Loucy (cell line): ENCODE measurements around the gene FASTKD3.
A peak's percentile ranks its signal among the peaks of the same experiment; 100 is the strongest.

ENCODE experiments used
- H2AFZ ChIP-seq: fragments of 200-600 bp; sonication (generic); 2 replicates; pipeline ENCODE4 v1.6.0; 2016; ENCODE audit warnings: antibody characterized with exemption, mild to moderate bottlenecking, low read length, moderate library complexity
- H3F3A ChIP-seq: fragments of 200-600 bp; 2 replicates; pipeline ENCODE4 v1.6.0; 2016; ENCODE audit warnings: antibody characterized with exemption, low read depth, mild to moderate bottlenecking
- H3K27me3 ChIP-seq: fragments of 200-600 bp; sonication (generic); 2 replicates; pipeline ENCODE4 v1.6.1; 2014; ENCODE audit warnings: low read length, mild to moderate bottlenecking; ENCODE audit not compliant: insufficient read depth, poor library complexity, severe bottlenecking
- H3K36me3 ChIP-seq: fragments of 200-600 bp; sonication (generic); 2 replicates; pipeline ENCODE4 v1.6.1; 2016; ENCODE audit warnings: low read length; ENCODE audit not compliant: insufficient read depth
- H3K4me1 ChIP-seq: fragments of 200-600 bp; sonication (generic); 2 replicates; pipeline ENCODE4 v1.5.1; 2014; ENCODE audit warnings: low read length, mild to moderate bottlenecking; ENCODE audit not compliant: insufficient read depth, poor library complexity, severe bottlenecking
- H3K4me2 ChIP-seq: fragments of 200-600 bp; sonication (generic); 2 replicates; pipeline ENCODE4 v1.6.0; 2014; ENCODE audit warnings: antibody characterized with exemption, low read length, low read depth, mild to moderate bottlenecking; ENCODE audit not compliant: poor library complexity, severe bottlenecking
- H3K4me3 ChIP-seq: fragments of 200-600 bp; sonication (generic); 2 replicates; pipeline ENCODE4 v1.5.1; 2014; ENCODE audit warnings: low read length, mild to moderate bottlenecking, mixed read lengths; ENCODE audit not compliant: poor library complexity, severe bottlenecking
- H3K79me2 ChIP-seq: fragments of 200-600 bp; sonication (generic); 2 replicates; pipeline ENCODE4 v1.6.1; 2014; ENCODE audit warnings: low read length; ENCODE audit not compliant: insufficient read depth
- H3K9ac ChIP-seq: fragments of 200-600 bp; sonication (generic); 2 replicates; pipeline ENCODE4 v1.6.0; 2014; ENCODE audit warnings: mild to moderate bottlenecking, low read depth, low read length, moderate library complexity; ENCODE audit not compliant: poor library complexity, severe bottlenecking
- H3K9me2 ChIP-seq: fragments of 200-600 bp; sonication (generic); replicated peaks from 2 replicates; pipeline ENCODE4 v1.6.1; 2016; ENCODE audit warnings: low read depth, low read length, mixed read lengths
- H3K9me3 ChIP-seq: fragments of 200-600 bp; sonication (generic); 2 replicates; pipeline ENCODE4 v1.6.1; 2014; ENCODE audit warnings: mild to moderate bottlenecking, antibody characterized with exemption, low read length, low read depth; ENCODE audit not compliant: insufficient read depth
- H4K20me1 ChIP-seq: fragments of 200-600 bp; sonication (generic); 2 replicates; pipeline ENCODE4 v1.6.0; 2014; ENCODE audit warnings: antibody characterized with exemption, low read length, mild to moderate bottlenecking; ENCODE audit not compliant: insufficient read depth, poor library complexity, severe bottlenecking
- EZH2phosphoT487 ChIP-seq: fragments of 200-600 bp; IDR thresholded peaks from 2 replicates; pipeline ENCODE4 v1.6.1; 2018; ENCODE audit warnings: antibody characterized with exemption, mild to moderate bottlenecking, moderate library complexity, borderline replicate concordance
- TF ChIP-seq, protein P1 (sequence below): fragments of 200-600 bp; sonication (generic); conservative IDR thresholded peaks from 2 replicates; pipeline ENCODE4 v1.5.1; 2014; ENCODE audit warnings: mild to moderate bottlenecking, antibody characterized with exemption, low read length

The FASTKD3 gene

DNA sequence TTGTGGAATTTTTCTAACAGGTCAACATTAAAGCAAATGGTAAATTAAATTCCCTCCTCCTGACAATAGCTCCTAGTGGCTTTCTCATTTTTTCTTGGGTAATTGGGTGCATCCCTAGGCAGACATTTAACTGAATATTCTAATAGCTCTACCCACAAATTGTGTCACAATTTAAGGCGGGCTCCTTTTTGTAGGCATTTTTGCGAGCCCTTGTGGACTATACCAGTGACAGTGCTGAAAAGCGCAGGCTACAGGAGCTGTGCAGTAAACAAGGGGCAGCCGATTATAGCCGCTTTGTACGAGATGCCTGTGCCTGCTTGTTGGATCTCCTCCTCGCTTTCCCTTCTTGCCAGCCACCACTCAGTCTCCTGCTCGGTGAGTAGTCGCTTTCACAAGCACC is 20.1 kb upstream of the FASTKD3 start:
- Histone ChIP-seq H3F3A (no peaks in the 10 kb centered on the region), H3K4me2 (no peak overlapping the region), H3K4me1 (no peaks in the 10 kb centered on the region), H3K9ac (no peak overlapping the region), H3K36me3 (peaks cover 69% of the 10 kb centered on the region), H3K9me2 (no peaks in the 10 kb centered on the region), H3K9me3 (no peaks in the 10 kb centered on the region), H3K27me3 (no peaks in the 10 kb centered on the region), H3K79me2 (no peaks in the 10 kb centered on the region), H4K20me1 (no peaks in the 10 kb centered on the region), H3K4me3 (no peak overlapping the region), H2AFZ (no peak overlapping the region)
- TF ChIP-seq EZH2phosphoT487 = no peak
- TF ChIP-seq, protein P1, sequence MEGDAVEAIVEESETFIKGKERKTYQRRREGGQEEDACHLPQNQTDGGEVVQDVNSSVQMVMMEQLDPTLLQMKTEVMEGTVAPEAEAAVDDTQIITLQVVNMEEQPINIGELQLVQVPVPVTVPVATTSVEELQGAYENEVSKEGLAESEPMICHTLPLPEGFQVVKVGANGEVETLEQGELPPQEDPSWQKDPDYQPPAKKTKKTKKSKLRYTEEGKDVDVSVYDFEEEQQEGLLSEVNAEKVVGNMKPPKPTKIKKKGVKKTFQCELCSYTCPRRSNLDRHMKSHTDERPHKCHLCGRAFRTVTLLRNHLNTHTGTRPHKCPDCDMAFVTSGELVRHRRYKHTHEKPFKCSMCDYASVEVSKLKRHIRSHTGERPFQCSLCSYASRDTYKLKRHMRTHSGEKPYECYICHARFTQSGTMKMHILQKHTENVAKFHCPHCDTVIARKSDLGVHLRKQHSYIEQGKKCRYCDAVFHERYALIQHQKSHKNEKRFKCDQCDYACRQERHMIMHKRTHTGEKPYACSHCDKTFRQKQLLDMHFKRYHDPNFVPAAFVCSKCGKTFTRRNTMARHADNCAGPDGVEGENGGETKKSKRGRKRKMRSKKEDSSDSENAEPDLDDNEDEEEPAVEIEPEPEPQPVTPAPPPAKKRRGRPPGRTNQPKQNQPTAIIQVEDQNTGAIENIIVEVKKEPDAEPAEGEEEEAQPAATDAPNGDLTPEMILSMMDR = no peak

DNA sequence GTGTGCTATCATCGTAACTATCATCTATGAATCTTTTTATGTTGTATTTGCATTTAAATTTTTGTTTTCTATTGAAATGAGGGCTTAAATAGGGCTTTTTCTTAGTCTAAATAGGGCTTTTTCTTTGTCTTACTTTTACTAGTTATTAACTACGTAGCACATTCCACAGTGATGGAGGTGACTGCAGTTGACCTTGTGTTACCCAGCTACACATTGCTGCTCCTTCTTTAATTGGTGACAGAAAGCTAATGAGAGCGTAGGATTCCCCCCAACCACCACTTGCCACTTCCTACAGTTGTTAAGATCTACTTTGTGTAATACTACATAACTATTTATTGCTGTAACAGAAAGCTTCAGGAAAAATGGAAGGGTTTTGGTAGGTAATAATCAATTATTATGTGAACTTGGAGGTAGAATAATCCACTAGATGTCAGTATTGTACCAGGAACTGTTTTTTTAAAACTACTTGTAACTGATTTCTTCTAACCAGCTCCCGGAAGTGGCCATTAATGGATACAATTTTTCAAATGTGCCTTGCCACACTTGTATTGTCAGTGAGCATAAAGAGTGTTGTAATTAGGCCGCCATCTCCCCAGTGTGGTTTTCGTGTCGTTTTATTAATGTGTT is 18.1 kb upstream of the FASTKD3 start:
- no peak overlapping the region for H3K4me3 ChIP-seq
- no peak overlapping the region for H3K4me2 ChIP-seq
- H3F3A ChIP-seq = no peaks in the 10 kb centered on the region
- no peak overlapping the region for H2AFZ ChIP-seq
- no peaks in the 10 kb centered on the region for H3K4me1 ChIP-seq
- H3K36me3 ChIP-seq = peaks cover 68% of the 10 kb centered on the region; the same call in 1 of the 2 replicates
- H3K9me2 ChIP-seq = no peaks in the 10 kb centered on the region
- no peaks in the 10 kb centered on the region for H3K79me2 ChIP-seq
- no peaks in the 10 kb centered on the region for H3K27me3 ChIP-seq
- no peaks in the 10 kb centered on the region for H3K9me3 ChIP-seq
- TF ChIP-seq EZH2phosphoT487 = no peak
- TF ChIP-seq, protein P1 = peak; percentile 66
- no peak overlapping the region for H3K9ac ChIP-seq
- H4K20me1 ChIP-seq = no peaks in the 10 kb centered on the region

DNA sequence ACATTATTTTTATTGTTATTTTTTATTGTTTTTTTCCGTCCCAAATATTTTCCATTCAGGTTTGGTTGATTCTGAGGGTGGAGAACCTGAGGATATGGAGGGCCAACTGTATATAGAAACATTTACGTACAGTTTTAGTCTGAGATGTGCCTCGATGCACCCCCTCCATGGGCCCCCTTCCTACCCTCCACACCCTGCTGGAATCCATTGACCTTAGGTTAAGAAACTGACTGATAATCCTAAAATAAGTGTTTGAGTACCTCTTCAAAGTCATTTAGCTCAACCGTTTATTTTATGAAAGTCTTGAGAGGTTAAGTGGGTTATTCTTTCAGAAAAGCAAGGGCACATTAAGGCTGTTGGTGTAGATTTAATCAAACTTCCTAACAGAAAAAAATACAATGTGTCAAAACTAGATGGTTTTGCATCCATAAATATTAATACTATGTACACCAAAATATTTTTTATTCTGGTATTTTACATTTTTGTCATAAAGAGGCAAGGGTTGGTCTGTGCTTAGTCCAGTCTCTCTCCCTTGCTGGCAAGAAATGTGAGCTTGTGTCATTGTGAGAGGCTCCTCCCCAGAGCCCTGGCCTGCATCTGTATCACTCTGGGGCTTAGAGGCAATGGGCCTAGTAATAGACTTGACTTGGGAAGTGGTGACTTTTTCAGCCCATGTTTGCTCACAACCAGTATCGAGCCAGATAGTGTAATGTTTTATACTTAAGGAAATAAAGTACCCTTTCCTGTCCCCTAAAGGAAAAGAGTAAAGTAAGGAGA is 15.8 kb upstream of the FASTKD3 start:
- no peak overlapping the region for H3K4me2 ChIP-seq
- no peaks in the 10 kb centered on the region for H3F3A ChIP-seq
- H2AFZ ChIP-seq = no peak overlapping the region
- peaks cover 79% of the 10 kb centered on the region; the same call in 1 of the 2 replicates for H3K36me3 ChIP-seq
- H3K9me3 ChIP-seq = no peaks in the 10 kb centered on the region
- H3K79me2 ChIP-seq = peaks cover 5% of the 10 kb centered on the region; the same call in 1 of the 2 replicates
- H3K4me1 ChIP-seq = no peaks in the 10 kb centered on the region
- no peak overlapping the region for H3K4me3 ChIP-seq
- no peak for TF ChIP-seq EZH2phosphoT487
- TF ChIP-seq, protein P1 = no peak
- peaks cover 7% of the 10 kb centered on the region for H4K20me1 ChIP-seq
- no peaks in the 10 kb centered on the region for H3K27me3 ChIP-seq
- no peaks in the 10 kb centered on the region for H3K9me2 ChIP-seq
- no peak overlapping the region for H3K9ac ChIP-seq
